B cell (primary cell): ENCODE results near the gene MAB21L3.

Experiments used
- CTCF ChIP-seq: fragments of 200-600 bp; IDR thresholded peaks from one replicate; pipeline ENCODE4 v1.8.0; 2022; ENCODE audit warnings: antibody characterized with exemption, mild to moderate bottlenecking
- EZH2 ChIP-seq: IDR thresholded peaks from 2 replicates; pipeline ENCODE4 v1.6.1; 2012; ENCODE audit warnings: borderline replicate concordance, low read depth, mild to moderate bottlenecking, moderate library complexity, low read length; ENCODE audit not compliant: insufficient read depth, poor library complexity, severe bottlenecking

- TF ChIP-seq EZH2 (no peak), CTCF (no peak)
Observed at GRCh38 chr1:116157096-116157495, 45.9 kb downstream of the MAB21L3 start.
